Activated naive CD4-positive, alpha-beta T cell treated with anti-CD3 and anti-CD28 coated beads for 36 hours (primary cell): ENCODE results near the gene MUC3A. TPM values are rescaled to one million over a fixed set of nuclear protein-coding genes. Genes with fewer than 3 reads are reported as not detected.

Experiments used
- CTCF ChIA-PET: fragments of 350-600 bp; sonication (Branson Sonifier 250); formaldehyde crosslinking; loops from one replicate; lab custom pipeline; 2021; ENCODE audit warnings: antibody characterized with exemption; lab: Charles Lee
- DNase-seq: peaks from one replicate; pipeline ENCODE4 v3.0.0-alpha.2; 2020
- H3K27ac Mint-ChIP-seq: one replicate; pipeline ENCODE4 v1.8.0; 2021; ENCODE audit warnings: mild to moderate bottlenecking, mixed read lengths
- H3K27me3 Mint-ChIP-seq: one replicate; pipeline ENCODE4 v1.8.0; 2021; ENCODE audit warnings: low read depth, mixed read lengths
- H3K36me3 Mint-ChIP-seq: one replicate; pipeline ENCODE4 v1.8.0; 2021; ENCODE audit warnings: low read depth, mixed read lengths
- H3K4me1 Mint-ChIP-seq: one replicate; pipeline ENCODE4 v1.8.0; 2021; ENCODE audit warnings: low read depth, mixed read lengths
- H3K4me3 Mint-ChIP-seq: one replicate; pipeline ENCODE4 v1.8.0; 2021; ENCODE audit warnings: mild to moderate bottlenecking, moderate library complexity, mixed read lengths
- H3K9me3 Mint-ChIP-seq: one replicate; pipeline ENCODE4 v1.8.0; 2021; ENCODE audit warnings: mixed read lengths
- intact Hi-C: fragments of 100-400 bp; cut with micrococcal nuclease; formaldehyde crosslinking; loops from one replicate; pipeline ENCODE4 v1.15.1; 2023
- total RNA-seq, 2 experiments: library from RNA; stranded (reverse); gene quantifications; one replicate each; pipeline ENCODE4 v1.2.3, GENCODE V29; 2021

The MUC3A gene
- total RNA-seq, 2 experiments from 2014 or later: not detected

- H3K4me1 Mint-ChIP-seq: peaks cover 18% of the 10 kb centered on the region
- intact Hi-C loops: loop anchor here (5.0 kb wide), 1 partner anchor 50 kb away; the partner anchor contains the start of gene MUC12
- CTCF ChIA-PET: interaction anchor here (0.6 kb wide), 1 partner anchor 40 kb away, joined by 5 read pairs; no protein-coding TSS in a partner anchor
- H3K9me3 Mint-ChIP-seq: no peaks in the 10 kb centered on the region
- no peaks in the 10 kb centered on the region for H3K36me3 Mint-ChIP-seq
- peak overlapping the region; percentile 57 for H3K4me3 Mint-ChIP-seq
- DNase-seq: peak; percentile 87
- H3K27ac Mint-ChIP-seq: no peak overlapping the region
- peaks cover 12% of the 10 kb centered on the region for H3K27me3 Mint-ChIP-seq
Measured at GRCh38 chr7:101017064-101017777, 67.9 kb downstream of the MUC3A start.

Other genes with a start within 250 kb of the MUC3A start
- 10 to 100 TPM; 23.2 to 29.6 TPM for gene POP7, start 243.4 kb upstream of the MUC3A start, total RNA-seq
- gene EPO, start 229.1 kb upstream of the MUC3A start, total RNA-seq: not detected
- not detected for gene ZAN, start 215.9 kb upstream of the MUC3A start, total RNA-seq
- gene EPHB4, start 122.0 kb upstream of the MUC3A start, total RNA-seq: 1 to 10 TPM; 5.9 to 6.0 TPM
- 10 to 100 TPM; 10.1 to 10.5 TPM for gene SLC12A9, start 96.8 kb upstream of the MUC3A start, total RNA-seq
- 10 to 100 TPM; 19.8 to 21.0 TPM for gene TRIP6, start 82.1 kb upstream of the MUC3A start, total RNA-seq
- gene SRRT, start 74.4 kb upstream of the MUC3A start, total RNA-seq: 100 to 1,000 TPM; 166 to 169 TPM
- gene UFSP1, start 59.8 kb upstream of the MUC3A start, total RNA-seq: 1 to 10 TPM in 1 of 2 experiments, under 1 TPM in 1; 0.64 to 1.4 TPM
- not detected for gene ACHE, start 53.6 kb upstream of the MUC3A start, total RNA-seq
- not detected for gene MUC12, start 20.0 kb downstream of the MUC3A start, total RNA-seq
- not detected for gene MUC17, start 70.5 kb downstream of the MUC3A start, total RNA-seq
- 10 to 100 TPM; 41.4 to 41.7 TPM for gene TRIM56, start 135.9 kb downstream of the MUC3A start, total RNA-seq
- under 1 TPM in 1 of 2 experiments, not detected in 1; 0.07 TPM for gene SERPINE1, start 177.6 kb downstream of the MUC3A start, total RNA-seq
- 10 to 100 TPM; 40.6 to 43.5 TPM for gene AP1S1, start 204.9 kb downstream of the MUC3A start, total RNA-seq
- gene VGF, start 216.0 kb downstream of the MUC3A start, total RNA-seq: not detected
- not detected for gene NAT16, start 230.8 kb downstream of the MUC3A start, total RNA-seq